GM18867 (cell line): ENCODE data around the gene CARD18.

Experiments
- ATAC-seq: cut with Tn5 transposase; IDR thresholded peaks from one replicate; pipeline ENCODE4 v1.9.1; 2021; ENCODE audit warnings: mild to moderate bottlenecking, moderate library complexity; ENCODE audit not compliant: unreplicated experiment

Gene CARD18

GRCh38 chr11:105139669-105140068, at the start of gene CARD18:
Gene CARD18 (minus strand): TSS chr11:105139769. CDS start chr11:105139726, 43 bp downstream.
- ATAC-seq, result no peak

- no peak for ATAC-seq
These were observed 44.4 kb upstream of the CARD18 start for GRCh38 chr11:105183987-105184386.

- ATAC-seq, result no peak
These were observed 43.9 kb upstream of the CARD18 start for GRCh38 chr11:105183426-105183825.

GRCh38 chr11:105181521-105181920, 42.0 kb upstream of the CARD18 start:
- no peak for ATAC-seq

GRCh38 chr11:105181100-105181499, 41.5 kb upstream of the CARD18 start:
- no peak for ATAC-seq

GRCh38 chr11:105179542-105180278, 40.1 kb upstream of the CARD18 start:
- no peak for ATAC-seq

- no peak for ATAC-seq
These were observed 38.1 kb upstream of the CARD18 start for GRCh38 chr11:105177658-105178057.

GRCh38 chr11:105168457-105168856, 28.9 kb upstream of the CARD18 start:
- ATAC-seq, result no peak

- no peak for ATAC-seq
These were observed 27.7 kb upstream of the CARD18 start for GRCh38 chr11:105167244-105167643.

GRCh38 chr11:105164208-105164607, 24.6 kb upstream of the CARD18 start:
- ATAC-seq, result no peak

GRCh38 chr11:105162506-105162905, 22.9 kb upstream of the CARD18 start:
- ATAC-seq, result no peak

GRCh38 chr11:105158436-105158835, 18.9 kb upstream of the CARD18 start:
- no peak for ATAC-seq

- no peak for ATAC-seq
These were observed 17.2 kb upstream of the CARD18 start for GRCh38 chr11:105156720-105157119.

GRCh38 chr11:105156231-105156630, 16.7 kb upstream of the CARD18 start:
- no peak for ATAC-seq

- ATAC-seq, result no peak
These were observed 16.1 kb upstream of the CARD18 start for GRCh38 chr11:105155679-105156078.

- no peak for ATAC-seq
These were observed 13.8 kb upstream of the CARD18 start for GRCh38 chr11:105153392-105153791.

GRCh38 chr11:105152560-105152959, 13.0 kb upstream of the CARD18 start:
- ATAC-seq, result no peak

GRCh38 chr11:105152021-105152512, 12.5 kb upstream of the CARD18 start:
- ATAC-seq, result no peak

- no peak for ATAC-seq
These were observed 9.9 kb upstream of the CARD18 start for GRCh38 chr11:105149477-105149876.

- ATAC-seq, result no peak
These were observed 8.7 kb upstream of the CARD18 start for GRCh38 chr11:105148241-105148640.

- no peak for ATAC-seq
These were observed 5.3 kb upstream of the CARD18 start for GRCh38 chr11:105144887-105145286.

- no peak for ATAC-seq
These were observed 2.6 kb upstream of the CARD18 start for GRCh38 chr11:105142167-105142566.

- ATAC-seq, result no peak
These were observed 2.3 kb downstream of the CARD18 start for GRCh38 chr11:105137286-105137685.
